A673 (cell line): ENCODE measurements around the gene NEK5.

Experiments
- CTCF ChIP-seq: fragments of 300-800, 200-600 bp; sonication (generic); conservative IDR thresholded peaks from 2 replicates; pipeline ENCODE4 v1.5.1; 2017; ENCODE audit warnings: low read depth, mild to moderate bottlenecking, antibody characterized with exemption, low read length, moderate library complexity, mixed read lengths
- EZH2 ChIP-seq: fragments of 200-600 bp; sonication (generic); IDR thresholded peaks from 2 replicates; pipeline ENCODE4 v1.6.1; 2017; ENCODE audit warnings: borderline replicate concordance, low read depth, mild to moderate bottlenecking, mixed read lengths, antibody characterized with exemption, low read length; ENCODE audit not compliant: poor library complexity, severe bottlenecking

GRCh38 chr13:52118095-52118494 lies 10.8 kb downstream of the NEK5 start:
- TF ChIP-seq EZH2 (no peak), CTCF (no peak)
